GM12891 (cell line): ENCODE measurements around the gene NCF4.

Experiments used
- POLR2A ChIP-seq: IDR thresholded peaks from 2 replicates; pipeline ENCODE4 v1.6.1; 2011; ENCODE audit warnings: low read depth, low read length, control low read depth
- POLR2AphosphoS5 ChIP-seq: IDR thresholded peaks from 2 replicates; pipeline ENCODE4 v1.6.1; 2011; ENCODE audit warnings: low read depth, low read length, control low read depth

DNA sequence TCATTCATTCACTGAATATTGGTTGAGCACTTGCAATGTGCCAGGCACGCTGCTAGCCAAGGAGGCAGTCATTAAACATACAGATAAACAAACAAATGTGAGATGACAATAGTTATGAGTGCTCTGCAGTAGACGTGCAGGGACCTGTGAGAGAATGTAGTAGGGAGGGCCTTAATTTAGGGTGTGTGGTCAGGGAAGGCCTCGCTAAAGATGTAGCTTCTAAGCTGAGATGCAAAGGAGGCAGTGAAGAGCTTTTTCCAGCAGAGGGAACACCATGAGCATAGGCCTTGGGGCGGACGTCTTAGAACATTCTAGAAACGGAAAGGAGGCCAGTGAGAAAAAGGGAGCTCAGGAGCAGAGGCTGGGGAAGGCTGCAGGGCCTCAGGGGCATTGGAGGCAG lies 789 bp upstream of the NCF4 start:
- TF ChIP-seq POLR2A, result no peak
- TF ChIP-seq POLR2AphosphoS5, result no peak
